ENCODE data around the gene EFL1.

Gene EFL1

DNA sequence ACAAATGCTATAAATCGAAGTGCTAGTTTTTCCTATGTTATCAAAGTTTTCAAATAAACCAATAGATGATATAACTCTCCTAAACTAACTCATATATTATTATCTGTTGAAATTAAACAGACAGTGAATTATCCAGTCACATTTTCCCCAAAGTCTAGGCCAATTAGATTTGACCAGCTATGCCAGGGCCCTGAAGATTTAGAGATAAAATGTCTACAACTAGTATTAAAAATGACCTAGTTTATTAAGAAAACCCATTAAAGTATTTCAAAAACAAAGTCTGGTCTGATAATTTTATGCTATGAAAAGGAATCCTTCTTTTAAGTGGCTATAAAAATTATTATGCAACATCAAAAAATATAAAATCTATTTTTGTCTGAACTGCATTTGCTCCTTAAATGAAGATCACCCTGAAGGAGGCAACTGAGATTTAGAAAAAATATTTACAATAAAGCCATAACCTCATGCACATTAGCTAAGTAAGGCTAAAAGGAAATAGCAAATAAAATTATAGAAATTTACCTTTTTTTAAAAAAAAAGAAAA lies 133.3 kb downstream of the EFL1 start:
- TF ChIP-seq ZBTB7A (IDR thresholded peaks at IDR 0.05; ENCODE audit: low read depth) (no peak), RAD21 (IDR thresholded peaks at IDR 0.05; ENCODE audit: low read depth) (no peak), TCF12 (IDR thresholded peaks at IDR 0.05; ENCODE audit: low read depth) (no peak), NFIC (IDR thresholded peaks at IDR 0.05) (no peak), FOXM1 (IDR thresholded peaks at IDR 0.05; ENCODE audit: borderline replicate concordance, low read depth) (no peak), CREB1 (IDR thresholded peaks at IDR 0.05; ENCODE audit: low read depth) (no peak), REST (IDR thresholded peaks at IDR 0.05; ENCODE audit: low read depth) (no peak)

DNA sequence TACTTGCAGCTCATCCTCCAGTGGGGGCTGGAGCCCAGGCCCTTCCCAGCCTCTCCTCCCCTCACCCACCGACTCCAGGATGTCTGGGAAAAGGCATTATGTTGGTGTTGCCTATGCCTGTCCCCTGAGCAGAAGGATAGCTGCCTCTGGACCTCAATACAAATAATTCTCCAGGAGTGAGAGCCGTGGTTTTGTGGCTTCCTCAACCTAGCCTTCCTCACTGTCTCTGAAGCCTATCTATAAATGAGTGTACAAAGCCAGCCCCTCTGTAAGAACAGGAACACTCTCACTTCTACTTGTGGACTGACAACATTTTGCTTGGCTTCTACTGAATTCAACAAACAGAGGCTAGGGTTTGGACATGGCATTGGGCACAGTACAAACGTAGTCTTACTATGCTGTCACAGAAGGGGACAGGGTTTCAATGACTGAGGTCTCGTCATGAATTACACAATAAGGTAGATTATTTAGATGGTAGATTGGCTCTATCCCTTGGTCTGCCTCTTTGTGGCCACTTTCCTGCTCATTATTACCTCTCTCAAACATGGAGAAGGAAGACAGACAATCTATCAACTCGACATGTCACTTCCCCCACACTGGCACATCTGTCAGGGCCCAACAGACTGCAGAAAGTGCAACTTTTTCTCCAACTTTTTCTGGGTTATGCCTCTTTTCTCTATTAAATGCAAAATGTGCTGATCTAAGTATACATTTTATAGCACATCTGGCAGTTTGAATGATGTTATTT lies 134.0 kb downstream of the EFL1 start:
- TF ChIP-seq, protein P1, sequence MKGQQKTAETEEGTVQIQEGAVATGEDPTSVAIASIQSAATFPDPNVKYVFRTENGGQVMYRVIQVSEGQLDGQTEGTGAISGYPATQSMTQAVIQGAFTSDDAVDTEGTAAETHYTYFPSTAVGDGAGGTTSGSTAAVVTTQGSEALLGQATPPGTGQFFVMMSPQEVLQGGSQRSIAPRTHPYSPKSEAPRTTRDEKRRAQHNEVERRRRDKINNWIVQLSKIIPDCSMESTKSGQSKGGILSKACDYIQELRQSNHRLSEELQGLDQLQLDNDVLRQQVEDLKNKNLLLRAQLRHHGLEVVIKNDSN (IDR thresholded peaks at IDR 0.05) = no peak
- TF ChIP-seq CREB1 (IDR thresholded peaks at IDR 0.05; ENCODE audit: low read depth) (no peak), REST (IDR thresholded peaks at IDR 0.05; ENCODE audit: low read depth) (no peak), YY1 (IDR thresholded peaks at IDR 0.05; ENCODE audit: low read depth) (no peak), CEBPB (IDR thresholded peaks at IDR 0.05) (no peak), NFIC (IDR thresholded peaks at IDR 0.05) (no peak), FOXM1 (IDR thresholded peaks at IDR 0.05; ENCODE audit: borderline replicate concordance, low read depth) (no peak), ZBTB7A (IDR thresholded peaks at IDR 0.05; ENCODE audit: low read depth) (no peak), TAF1 (IDR thresholded peaks at IDR 0.05; ENCODE audit: low read depth) (no peak), EP300 (IDR thresholded peaks at IDR 0.05; ENCODE audit: borderline replicate concordance) (no peak), RAD21 (IDR thresholded peaks at IDR 0.05; ENCODE audit: low read depth) (no peak), TEAD4 (IDR thresholded peaks at IDR 0.05) (no peak), TCF12 (IDR thresholded peaks at IDR 0.05; ENCODE audit: low read depth) (no peak), EGR1 (IDR thresholded peaks at IDR 0.05) (no peak)
- TF ChIP-seq, protein P2, sequence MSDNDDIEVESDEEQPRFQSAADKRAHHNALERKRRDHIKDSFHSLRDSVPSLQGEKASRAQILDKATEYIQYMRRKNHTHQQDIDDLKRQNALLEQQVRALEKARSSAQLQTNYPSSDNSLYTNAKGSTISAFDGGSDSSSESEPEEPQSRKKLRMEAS (IDR thresholded peaks at IDR 0.05) = no peak

DNA sequence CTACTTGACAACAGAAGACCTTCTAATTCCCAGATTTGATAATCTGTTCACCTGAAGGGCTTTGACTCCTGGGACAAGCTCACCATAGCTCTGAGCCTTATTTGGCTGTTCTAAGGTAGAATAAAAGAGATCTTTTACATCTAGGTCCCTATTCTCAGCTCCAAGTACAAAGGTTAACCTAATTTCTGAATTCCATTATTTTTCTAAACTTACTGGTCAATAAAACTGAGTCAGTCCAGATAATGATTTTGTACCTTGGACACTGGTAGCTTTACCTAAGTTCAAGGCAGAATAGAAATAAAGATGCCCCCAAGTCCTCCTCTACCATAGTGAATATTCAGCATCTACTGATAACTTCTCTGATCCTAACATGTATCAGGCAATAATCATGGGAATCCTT lies 135.0 kb downstream of the EFL1 start:
- TF ChIP-seq TCF12 (IDR thresholded peaks at IDR 0.05; ENCODE audit: low read depth) (no peak), RAD21 (IDR thresholded peaks at IDR 0.05; ENCODE audit: low read depth) (no peak), ZBTB7A (IDR thresholded peaks at IDR 0.05; ENCODE audit: low read depth) (no peak), TEAD4 (IDR thresholded peaks at IDR 0.05) (no peak), YY1 (IDR thresholded peaks at IDR 0.05; ENCODE audit: low read depth) (no peak), FOXM1 (IDR thresholded peaks at IDR 0.05; ENCODE audit: borderline replicate concordance, low read depth) (no peak), CEBPB (IDR thresholded peaks at IDR 0.05) (no peak), REST (IDR thresholded peaks at IDR 0.05; ENCODE audit: low read depth) (no peak), NFIC (IDR thresholded peaks at IDR 0.05) (no peak), EP300 (IDR thresholded peaks at IDR 0.05; ENCODE audit: borderline replicate concordance) (no peak)
- TF ChIP-seq, protein P2 (IDR thresholded peaks at IDR 0.05) = no peak
- TF ChIP-seq, protein P1 (IDR thresholded peaks at IDR 0.05) = no peak

DNA sequence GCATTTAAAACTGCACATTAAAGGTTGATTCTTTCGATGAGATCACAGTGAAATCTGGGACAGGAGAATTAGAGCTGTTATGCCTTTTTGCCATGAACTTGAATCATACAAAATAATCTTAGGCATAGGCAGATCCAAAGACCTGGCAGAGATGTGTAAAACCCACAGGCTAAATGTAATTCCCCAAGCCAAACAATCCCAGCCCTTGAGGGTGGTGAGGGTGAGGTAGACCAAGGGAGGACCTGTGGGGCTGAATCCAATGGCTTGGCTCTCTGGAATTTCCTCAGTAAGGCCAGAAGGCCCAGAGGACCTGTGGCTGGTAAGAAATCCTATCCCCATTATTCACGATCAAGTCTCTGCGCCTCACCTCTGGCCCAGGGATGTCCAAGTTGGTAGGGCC lies 136.2 kb downstream of the EFL1 start:
- TF ChIP-seq, protein P1 (IDR thresholded peaks at IDR 0.05) = no peak
- TF ChIP-seq NFIC (IDR thresholded peaks at IDR 0.05) (no peak), EGR1 (IDR thresholded peaks at IDR 0.05) (no peak), REST (IDR thresholded peaks at IDR 0.05; ENCODE audit: low read depth) (no peak), RAD21 (IDR thresholded peaks at IDR 0.05; ENCODE audit: low read depth) (no peak), TAF1 (IDR thresholded peaks at IDR 0.05; ENCODE audit: low read depth) (no peak), FOXM1 (IDR thresholded peaks at IDR 0.05; ENCODE audit: borderline replicate concordance, low read depth) (no peak), YY1 (IDR thresholded peaks at IDR 0.05; ENCODE audit: low read depth) (no peak), EP300 (IDR thresholded peaks at IDR 0.05; ENCODE audit: borderline replicate concordance) (no peak), CREB1 (IDR thresholded peaks at IDR 0.05; ENCODE audit: low read depth) (no peak), ZBTB7A (IDR thresholded peaks at IDR 0.05; ENCODE audit: low read depth) (no peak), TCF12 (IDR thresholded peaks at IDR 0.05; ENCODE audit: low read depth) (no peak), TEAD4 (IDR thresholded peaks at IDR 0.05) (no peak), CEBPB (IDR thresholded peaks at IDR 0.05) (no peak)
- TF ChIP-seq, protein P2 (IDR thresholded peaks at IDR 0.05) = no peak

All from Ishikawa (cell line).